ENCODE results near the gene TTC16. TPM values are rescaled to one million over a fixed set of nuclear protein-coding genes. Genes with fewer than 3 reads are reported as not detected.

TTC16 gene
- total and polyA plus RNA-seq, 9 donors, result 0.02 to 0.08 (median 0.07) TPM; not detected in 4

- H3K4me3 ChIP-seq (ENCODE audit: low read length), result no peak overlapping the region
- WGBS (ENCODE audit: insufficient coverage), result 57% methylated on average over 4 of the region's 9 CpGs
- H3K27me3 ChIP-seq (ENCODE audit: control insufficient read depth, insufficient read depth, low read length), result no peaks in the 10 kb centered on the region
- peaks cover 25% of the 10 kb centered on the region for H3K4me1 ChIP-seq (ENCODE audit: control insufficient read depth, insufficient read depth, low read length)
- no peak overlapping the region for H3K27ac ChIP-seq (ENCODE audit: low read length)
- no peaks in the 10 kb centered on the region for H3K9me3 ChIP-seq (replicated peaks; ENCODE audit: control insufficient read depth, low read depth, low read length)
- no peak for DNase-seq
- peaks cover 21% of the 10 kb centered on the region for H3K36me3 ChIP-seq (ENCODE audit: control insufficient read depth, insufficient read depth, low read length)
These were observed 20.8 kb upstream of the TTC16 start for GRCh38 chr9:127694890-127695720.

GRCh38 chr9:127697575-127697974 is 18.3 kb upstream of the TTC16 start:
- Histone ChIP-seq H3K9me3 (replicated peaks; ENCODE audit: control insufficient read depth, low read depth, low read length) (no peaks in the 10 kb centered on the region), H3K4me1 (ENCODE audit: control insufficient read depth, insufficient read depth, low read length) (peaks cover 30% of the 10 kb centered on the region), H3K27ac (ENCODE audit: low read length) (no peak overlapping the region), H3K4me3 (ENCODE audit: low read length) (no peak overlapping the region), H3K36me3 (ENCODE audit: control insufficient read depth, insufficient read depth, low read length) (no peaks in the 10 kb centered on the region), H3K27me3 (ENCODE audit: control insufficient read depth, insufficient read depth, low read length) (no peaks in the 10 kb centered on the region)
- DNase-seq, result no peak
- 88% methylated on average over 2 of the region's 5 CpGs for WGBS (ENCODE audit: insufficient coverage)

- no peak for DNase-seq
- no peaks in the 10 kb centered on the region for H3K36me3 ChIP-seq (ENCODE audit: control insufficient read depth, insufficient read depth, low read length)
- H3K4me3 ChIP-seq (ENCODE audit: low read length), result no peak overlapping the region
- H3K4me1 ChIP-seq (ENCODE audit: control insufficient read depth, insufficient read depth, low read length), result peaks cover 30% of the 10 kb centered on the region
- H3K27me3 ChIP-seq (ENCODE audit: control insufficient read depth, insufficient read depth, low read length), result no peaks in the 10 kb centered on the region
- H3K27ac ChIP-seq (ENCODE audit: low read length), result no peak overlapping the region
- 100% methylated on average over 3 of the region's 5 CpGs for WGBS (ENCODE audit: insufficient coverage)
- H3K9me3 ChIP-seq (replicated peaks; ENCODE audit: control insufficient read depth, low read depth, low read length), result no peaks in the 10 kb centered on the region
These were observed 17.5 kb upstream of the TTC16 start for GRCh38 chr9:127698386-127698785.

GRCh38 chr9:127698985-127699670 is 16.8 kb upstream of the TTC16 start:
- Histone ChIP-seq H3K36me3 (ENCODE audit: control insufficient read depth, insufficient read depth, low read length) (no peaks in the 10 kb centered on the region), H3K27ac (ENCODE audit: low read length) (peak overlapping the region; percentile 90), H3K9me3 (replicated peaks; ENCODE audit: control insufficient read depth, low read depth, low read length) (no peaks in the 10 kb centered on the region), H3K4me1 (ENCODE audit: control insufficient read depth, insufficient read depth, low read length) (peaks cover 30% of the 10 kb centered on the region), H3K4me3 (ENCODE audit: low read length) (peak overlapping the region; percentile 49), H3K27me3 (ENCODE audit: control insufficient read depth, insufficient read depth, low read length) (no peaks in the 10 kb centered on the region)
- DNase-seq, result peak; percentile 99
- WGBS (ENCODE audit: insufficient coverage), result 7% methylated on average over 34 of the region's 41 CpGs

- DNase-seq, result no peak
These were observed 15.7 kb upstream of the TTC16 start for GRCh38 chr9:127700140-127700539.

GRCh38 chr9:127700594-127701255 is 15.2 kb upstream of the TTC16 start:
- Histone ChIP-seq H3K36me3 (ENCODE audit: control insufficient read depth, insufficient read depth, low read length) (no peaks in the 10 kb centered on the region), H3K27me3 (ENCODE audit: control insufficient read depth, insufficient read depth, low read length) (no peaks in the 10 kb centered on the region), H3K27ac (ENCODE audit: low read length) (peak overlapping the region; percentile 69), H3K9me3 (replicated peaks; ENCODE audit: control insufficient read depth, low read depth, low read length) (no peaks in the 10 kb centered on the region), H3K4me1 (ENCODE audit: control insufficient read depth, insufficient read depth, low read length) (peaks cover 29% of the 10 kb centered on the region), H3K4me3 (ENCODE audit: low read length) (no peak overlapping the region)
- WGBS (ENCODE audit: insufficient coverage), result 63% methylated on average over 3 of the region's 5 CpGs
- DNase-seq, result no peak

More at GRCh38 chr9:127700140-127700539, 15.7 kb upstream of the TTC16 start:
- H3K27me3 ChIP-seq (ENCODE audit: control insufficient read depth, insufficient read depth, low read length), result no peaks in the 10 kb centered on the region
- no peaks in the 10 kb centered on the region for H3K9me3 ChIP-seq (replicated peaks; ENCODE audit: control insufficient read depth, low read depth, low read length)
- no peak overlapping the region for H3K4me3 ChIP-seq (ENCODE audit: low read length)
- WGBS (ENCODE audit: insufficient coverage), result 85% methylated on average over 2 of the region's 2 CpGs
- H3K36me3 ChIP-seq (ENCODE audit: control insufficient read depth, insufficient read depth, low read length), result no peaks in the 10 kb centered on the region
- peaks cover 27% of the 10 kb centered on the region for H3K4me1 ChIP-seq (ENCODE audit: control insufficient read depth, insufficient read depth, low read length)
- peak overlapping the region; percentile 69 for H3K27ac ChIP-seq (ENCODE audit: low read length)

- Histone ChIP-seq H3K27me3 (ENCODE audit: control insufficient read depth, insufficient read depth, low read length) (no peaks in the 10 kb centered on the region), H3K36me3 (ENCODE audit: control insufficient read depth, insufficient read depth, low read length) (no peaks in the 10 kb centered on the region), H3K4me1 (ENCODE audit: control insufficient read depth, insufficient read depth, low read length) (peaks cover 36% of the 10 kb centered on the region), H3K4me3 (ENCODE audit: low read length) (no peak overlapping the region), H3K27ac (ENCODE audit: low read length) (no peak overlapping the region), H3K9me3 (replicated peaks; ENCODE audit: control insufficient read depth, low read depth, low read length) (no peaks in the 10 kb centered on the region)
- no peak for DNase-seq
- 82% methylated on average over 4 of the region's 9 CpGs for WGBS (ENCODE audit: insufficient coverage)
These were observed 12.5 kb upstream of the TTC16 start for GRCh38 chr9:127703289-127703946.

- Histone ChIP-seq H3K9me3 (replicated peaks; ENCODE audit: control insufficient read depth, low read depth, low read length) (no peaks in the 10 kb centered on the region), H3K27ac (ENCODE audit: low read length) (no peak overlapping the region)
These were observed 10.1 kb upstream of the TTC16 start for GRCh38 chr9:127705577-127706379.

GRCh38 chr9:127706836-127707241 is 9.0 kb upstream of the TTC16 start, which contains the start of gene CFAP157:
Gene CFAP157 (plus strand): TSS chr9:127706988. CDS start chr9:127707032, 44 bp downstream.
- Histone ChIP-seq H3K36me3 (ENCODE audit: control insufficient read depth, insufficient read depth, low read length) (peaks cover 2% of the 10 kb centered on the region), H3K4me1 (ENCODE audit: control insufficient read depth, insufficient read depth, low read length) (peaks cover 31% of the 10 kb centered on the region), H3K9me3 (replicated peaks; ENCODE audit: control insufficient read depth, low read depth, low read length) (no peaks in the 10 kb centered on the region), H3K4me3 (ENCODE audit: low read length) (no peak within 1 kb of the TSS), H3K27ac (ENCODE audit: low read length) (no peak within 1 kb of the TSS), H3K27me3 (ENCODE audit: control insufficient read depth, insufficient read depth, low read length) (no peaks in the 10 kb centered on the region)
- WGBS (ENCODE audit: insufficient coverage), result 52% methylated on average over 10 of the region's 11 CpGs
- DNase-seq, result no peak

More at GRCh38 chr9:127705577-127706379, 10.1 kb upstream of the TTC16 start:
- DNase-seq, result no peak
- Histone ChIP-seq H3K4me1 (ENCODE audit: control insufficient read depth, insufficient read depth, low read length) (peaks cover 21% of the 10 kb centered on the region), H3K4me3 (ENCODE audit: low read length) (no peak overlapping the region), H3K27me3 (ENCODE audit: control insufficient read depth, insufficient read depth, low read length) (no peaks in the 10 kb centered on the region), H3K36me3 (ENCODE audit: control insufficient read depth, insufficient read depth, low read length) (no peaks in the 10 kb centered on the region)
- WGBS (ENCODE audit: insufficient coverage), result 68% methylated on average over 11 of the region's 12 CpGs

All from muscle of leg (tissue), 11 donors.